Osteoblast (primary cell): Measurements from ENCODE around the gene RNF151. TPM values are rescaled to one million over a fixed set of nuclear protein-coding genes. Genes with fewer than 3 reads are reported as not detected.
"Not testable (repeated sequence)": the region's sequence is repeated elsewhere in the genome, so short reads cannot be mapped to it uniquely, and the experiment has no call there.

Source experiments
- DNase-seq: peaks from one replicate; pipeline ENCODE4 v3.0.0; 2011; ENCODE audit warnings: low spot score, mixed read lengths; ENCODE audit not compliant: insufficient read length; ENCODE audit errors: missing footprints
- H2AFZ ChIP-seq: 2 replicates; pipeline ENCODE4 v1.6.0; 2011; ENCODE audit warnings: mild to moderate bottlenecking, low read length
- H3K27ac ChIP-seq: 2 replicates; pipeline ENCODE4 v1.5.1; 2011; ENCODE audit warnings: mild to moderate bottlenecking, low read depth, low read length, moderate library complexity
- H3K27me3 ChIP-seq: 2 replicates; pipeline ENCODE4 v1.6.0; 2012; ENCODE audit warnings: mild to moderate bottlenecking, control low read depth, inconsistent platforms, low read length, moderate library complexity; ENCODE audit not compliant: insufficient read depth
- H3K36me3 ChIP-seq: 2 replicates; pipeline ENCODE4 v1.5.1; 2011; ENCODE audit warnings: mild to moderate bottlenecking, low read length, control low read depth, moderate library complexity; ENCODE audit not compliant: insufficient read depth
- H3K4me1 ChIP-seq: 2 replicates; pipeline ENCODE4 v1.5.1; 2011; ENCODE audit warnings: mild to moderate bottlenecking, low read length, control low read depth, moderate library complexity; ENCODE audit not compliant: insufficient read depth
- H3K4me2 ChIP-seq: 2 replicates; pipeline ENCODE4 v1.6.0; 2011; ENCODE audit warnings: mild to moderate bottlenecking, low read length; ENCODE audit not compliant: insufficient read depth
- H3K4me3 ChIP-seq: fragments of 200-600 bp; sonication (generic); 3 replicates; pipeline ENCODE4 v1.5.1; 2012; ENCODE audit warnings: mild to moderate bottlenecking, low read length, inconsistent platforms; ENCODE audit not compliant: insufficient read depth
- H3K79me2 ChIP-seq: 2 replicates; pipeline ENCODE4 v1.6.0; 2012; ENCODE audit warnings: mild to moderate bottlenecking, low read length, control low read depth, inconsistent platforms; ENCODE audit not compliant: insufficient read depth
- H3K9me3 ChIP-seq: 2 replicates; pipeline ENCODE4 v1.5.1; 2011; ENCODE audit warnings: low read depth, low read length, control low read depth
- H4K20me1 ChIP-seq: 2 replicates; pipeline ENCODE4 v1.6.0; 2012; ENCODE audit warnings: mild to moderate bottlenecking, low read length, control low read depth; ENCODE audit not compliant: insufficient read depth
- total RNA-seq: library from RNA; depleted of rRNA; stranded (reverse); fragments of >200 nt; gene quantifications from 2 replicates; pipeline ENCODE4 v1.2.3, GENCODE V29; 2012
- TF ChIP-seq, protein P1 (sequence below): IDR thresholded peaks from 2 replicates; pipeline ENCODE4 v1.5.1; 2011; ENCODE audit warnings: mild to moderate bottlenecking, low read depth, low read length, moderate library complexity; ENCODE audit errors: extremely low read depth

The RNF151 gene
- total RNA-seq, 1 donor, result 0.36 TPM

DNA sequence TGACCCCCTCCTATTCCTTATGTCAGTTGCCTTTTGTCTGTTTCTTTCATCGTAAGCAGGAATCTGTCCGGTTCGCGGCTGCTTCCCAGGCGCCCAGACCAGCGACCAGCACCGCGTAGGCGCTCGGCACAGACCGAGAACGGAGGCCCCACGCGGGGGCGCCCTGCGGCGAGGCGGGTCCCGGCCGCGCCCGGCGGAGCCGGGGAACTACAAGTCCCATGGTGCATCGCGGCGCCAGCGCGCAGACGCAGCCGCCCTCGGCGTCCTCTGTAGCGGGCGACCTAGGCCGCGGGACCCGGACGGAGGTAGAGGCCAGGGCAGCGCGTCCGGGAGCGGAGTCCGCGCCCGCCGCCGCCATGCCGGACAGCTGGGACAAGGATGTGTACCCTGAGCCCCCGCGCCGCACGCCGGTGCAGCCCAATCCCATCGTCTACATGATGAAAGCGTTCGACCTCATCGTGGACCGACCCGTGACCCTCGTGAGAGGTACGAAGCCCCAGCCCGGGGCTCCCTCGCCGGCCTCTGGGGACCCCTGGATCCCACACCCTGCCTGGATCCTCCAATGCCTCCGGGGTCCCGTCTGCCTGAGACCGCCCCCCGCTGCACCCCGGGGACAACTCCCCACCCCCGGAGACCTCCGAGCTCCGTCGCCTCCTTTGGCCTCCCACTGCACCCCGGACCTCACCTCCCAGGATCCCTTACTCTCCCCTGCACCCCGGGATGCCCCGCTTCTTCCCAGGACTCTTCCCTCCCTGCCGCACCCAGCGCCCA lies 7.2 kb upstream of the RNF151 start, which contains the start of gene NDUFB10:
TSS of gene NDUFB10 (plus strand) at position 270 of the 771 bp plus-strand sequence. CDS start at position 357, 87 bp downstream.
- peak within 1 kb of the TSS; percentile 88 for H2AFZ ChIP-seq
- TF ChIP-seq, protein P1, sequence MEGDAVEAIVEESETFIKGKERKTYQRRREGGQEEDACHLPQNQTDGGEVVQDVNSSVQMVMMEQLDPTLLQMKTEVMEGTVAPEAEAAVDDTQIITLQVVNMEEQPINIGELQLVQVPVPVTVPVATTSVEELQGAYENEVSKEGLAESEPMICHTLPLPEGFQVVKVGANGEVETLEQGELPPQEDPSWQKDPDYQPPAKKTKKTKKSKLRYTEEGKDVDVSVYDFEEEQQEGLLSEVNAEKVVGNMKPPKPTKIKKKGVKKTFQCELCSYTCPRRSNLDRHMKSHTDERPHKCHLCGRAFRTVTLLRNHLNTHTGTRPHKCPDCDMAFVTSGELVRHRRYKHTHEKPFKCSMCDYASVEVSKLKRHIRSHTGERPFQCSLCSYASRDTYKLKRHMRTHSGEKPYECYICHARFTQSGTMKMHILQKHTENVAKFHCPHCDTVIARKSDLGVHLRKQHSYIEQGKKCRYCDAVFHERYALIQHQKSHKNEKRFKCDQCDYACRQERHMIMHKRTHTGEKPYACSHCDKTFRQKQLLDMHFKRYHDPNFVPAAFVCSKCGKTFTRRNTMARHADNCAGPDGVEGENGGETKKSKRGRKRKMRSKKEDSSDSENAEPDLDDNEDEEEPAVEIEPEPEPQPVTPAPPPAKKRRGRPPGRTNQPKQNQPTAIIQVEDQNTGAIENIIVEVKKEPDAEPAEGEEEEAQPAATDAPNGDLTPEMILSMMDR, result peak; percentile 56
- H3K27ac ChIP-seq, result peak within 1 kb of the TSS; percentile 72
- H3K4me2 ChIP-seq, result peak within 1 kb of the TSS; percentile 80
- peaks cover 19% of the 10 kb centered on the region for H3K4me1 ChIP-seq
- peaks cover 42% of the 10 kb centered on the region for H3K79me2 ChIP-seq
- H3K9me3 ChIP-seq, result no peaks in the 10 kb centered on the region
- peaks cover 38% of the 10 kb centered on the region for H4K20me1 ChIP-seq
- DNase-seq, result peak; percentile 99
- peak within 1 kb of the TSS; percentile 93 for H3K4me3 ChIP-seq
- H3K36me3 ChIP-seq, result peaks cover 28% of the 10 kb centered on the region
- H3K27me3 ChIP-seq, result no peaks in the 10 kb centered on the region

DNA sequence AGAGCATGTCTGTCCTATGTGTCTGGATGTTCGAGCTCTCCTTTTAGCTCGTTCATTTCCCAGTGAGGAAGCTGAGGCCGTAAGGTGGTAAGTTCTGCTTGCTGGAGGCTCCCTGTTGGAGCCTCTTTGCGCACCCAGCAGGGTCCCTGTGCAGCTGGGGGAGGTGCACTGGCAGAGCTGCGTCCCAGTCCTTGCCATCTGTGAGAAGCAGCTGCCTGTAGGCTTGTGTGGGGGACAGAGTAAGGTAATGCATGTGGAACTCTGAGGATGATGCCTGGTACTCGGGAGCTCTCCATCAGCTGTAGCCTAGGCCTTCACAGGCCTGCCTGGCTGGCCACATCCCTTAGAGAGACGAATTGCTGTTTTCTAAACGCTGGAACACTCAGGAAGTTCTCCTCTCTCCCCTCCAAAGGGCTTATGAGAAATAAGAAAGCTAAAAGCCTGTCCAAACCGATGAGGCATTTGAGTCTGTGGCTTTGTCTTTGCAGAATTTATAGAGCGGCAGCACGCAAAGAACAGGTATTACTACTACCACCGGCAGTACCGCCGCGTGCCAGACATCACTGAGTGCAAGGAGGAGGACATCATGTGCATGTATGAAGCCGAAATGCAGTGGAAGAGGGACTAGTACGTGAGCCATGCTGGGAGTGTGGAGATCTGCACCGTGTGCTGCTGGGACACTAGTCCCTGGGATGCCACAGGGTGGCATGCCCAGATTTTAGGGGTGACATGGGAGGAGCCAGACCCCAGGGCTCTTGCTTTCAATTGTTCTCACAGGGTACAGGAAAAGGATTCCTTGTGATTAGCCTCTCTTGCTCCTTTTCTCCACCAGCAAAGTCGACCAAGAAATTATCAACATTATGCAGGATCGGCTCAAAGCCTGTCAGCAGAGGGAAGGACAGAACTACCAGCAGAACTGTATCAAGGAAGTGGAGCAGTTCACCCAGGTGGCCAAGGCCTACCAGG lies 5.7 kb upstream of the RNF151 start:
- Histone ChIP-seq H3K4me2 (peak overlapping the region; percentile 80), H3K27ac (no peak overlapping the region), H3K36me3 (peaks cover 28% of the 10 kb centered on the region), H3K4me3 (peak overlapping the region; percentile 93), H3K79me2 (peaks cover 54% of the 10 kb centered on the region), H3K9me3 (no peaks in the 10 kb centered on the region), H4K20me1 (peaks cover 38% of the 10 kb centered on the region), H3K4me1 (peaks cover 26% of the 10 kb centered on the region), H3K27me3 (no peaks in the 10 kb centered on the region), H2AFZ (no peak overlapping the region)
- DNase-seq, result peak; percentile 75
- TF ChIP-seq, protein P1, result no peak

DNA sequence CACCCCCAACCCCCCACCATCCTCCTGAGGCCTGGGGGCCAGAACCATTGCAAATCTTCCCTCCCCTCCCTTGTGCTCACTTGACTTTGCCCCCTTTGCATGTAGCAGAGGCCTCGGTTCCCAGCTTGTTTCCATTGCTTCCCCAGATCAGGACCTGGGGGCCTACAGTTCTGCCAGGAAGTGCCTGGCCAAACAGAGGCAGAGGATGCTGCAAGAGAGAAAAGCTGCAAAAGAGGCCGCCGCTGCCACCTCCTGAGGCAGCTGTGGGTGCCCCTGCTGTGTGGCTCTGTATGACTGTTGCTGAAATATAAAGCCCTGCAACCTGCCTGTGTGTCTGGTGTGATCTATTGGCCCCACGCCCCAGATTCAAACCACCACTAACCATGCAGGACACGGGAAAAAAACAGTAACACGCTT lies 5.0 kb upstream of the RNF151 start:
- TF ChIP-seq, protein P1, result no peak
- no peak overlapping the region for H3K4me3 ChIP-seq
- H3K4me2 ChIP-seq, result no peak overlapping the region
- H3K4me1 ChIP-seq, result peaks cover 27% of the 10 kb centered on the region
- H4K20me1 ChIP-seq, result peaks cover 38% of the 10 kb centered on the region
- no peak overlapping the region for H3K27ac ChIP-seq
- H2AFZ ChIP-seq, result no peak overlapping the region
- H3K27me3 ChIP-seq, result no peaks in the 10 kb centered on the region
- peaks cover 28% of the 10 kb centered on the region for H3K36me3 ChIP-seq
- DNase-seq, result peak; percentile 23
- no peaks in the 10 kb centered on the region for H3K9me3 ChIP-seq
- H3K79me2 ChIP-seq, result peaks cover 60% of the 10 kb centered on the region

DNA sequence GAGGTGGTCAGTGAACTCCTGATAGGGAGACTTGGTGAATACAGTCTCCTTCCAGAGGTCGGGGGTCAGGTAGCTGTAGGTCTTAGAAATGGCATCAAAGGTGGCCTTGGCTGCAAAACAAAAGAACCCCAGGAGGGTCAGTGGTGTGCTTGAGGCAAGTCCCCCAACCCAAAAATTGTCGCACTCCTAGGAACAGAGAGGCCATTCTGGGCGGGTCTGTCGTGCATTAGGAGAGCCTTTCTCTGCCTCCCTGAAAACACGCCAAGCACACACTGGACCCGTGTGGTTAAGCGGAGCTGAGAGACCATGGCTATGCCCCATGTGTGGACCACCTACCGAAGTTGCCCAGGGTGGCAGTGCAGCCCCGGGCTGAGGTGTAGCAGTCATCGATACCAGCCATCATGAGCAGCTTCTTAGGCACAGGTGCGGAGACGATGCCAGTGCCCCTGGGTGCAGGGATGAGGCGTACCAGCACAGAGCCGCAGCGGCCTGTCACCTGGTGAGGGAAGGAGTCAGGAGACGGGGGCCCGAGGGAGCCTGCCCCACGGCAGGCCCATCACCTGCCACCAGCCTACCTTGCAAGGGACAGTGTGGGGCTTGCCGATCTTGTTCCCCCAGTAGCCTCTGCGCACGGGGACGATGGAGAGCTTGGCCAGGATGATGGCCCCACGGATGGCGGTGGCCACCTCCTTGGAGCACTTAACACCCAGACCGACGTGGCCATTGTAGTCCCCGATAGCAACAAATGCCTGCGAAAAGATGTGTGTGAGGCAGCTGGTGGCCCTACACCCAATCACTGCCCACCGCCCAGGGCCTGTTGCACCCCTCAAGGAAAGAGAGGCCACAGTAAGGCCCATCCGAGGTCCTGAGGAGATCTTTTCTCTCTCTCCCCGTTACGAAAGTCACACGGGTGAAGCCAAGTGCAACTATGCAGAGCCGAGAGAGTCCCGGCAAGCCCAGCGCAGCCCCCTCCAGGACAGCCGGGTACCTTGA lies 4.2 kb upstream of the RNF151 start:
- H3K27ac ChIP-seq, H3K27me3 ChIP-seq, H3K9me3 ChIP-seq, H2AFZ ChIP-seq: not testable (repeated sequence)
- H3K4me2 ChIP-seq, result peak overlapping the region; percentile 98
- peaks cover 27% of the 10 kb centered on the region for H3K4me1 ChIP-seq
- peak; percentile 45 for DNase-seq
- peaks cover 28% of the 10 kb centered on the region for H3K36me3 ChIP-seq
- H4K20me1 ChIP-seq, result peaks cover 38% of the 10 kb centered on the region
- H3K79me2 ChIP-seq, result peaks cover 67% of the 10 kb centered on the region
- H3K4me3 ChIP-seq, result peak overlapping the region; percentile 91
